Measurements from ENCODE around the gene RNF121.

- no peak for TF ChIP-seq CTCF (IDR thresholded peaks at IDR 0.05)
- no peak for TF ChIP-seq POLR2A (IDR thresholded peaks at IDR 0.05)
Measured at GRCh38 chr11:71992136-71992730, 63.4 kb downstream of the RNF121 start.
